Activated T-cell treated with anti-CD3 and anti-CD28 coated beads, Interleukin-2, amount 50 U/mL, for 4 hours (primary cell): Measurements from ENCODE around the gene SSR2. TPM values are rescaled to one million over a fixed set of nuclear protein-coding genes. Genes with fewer than 3 reads are reported as not detected.

Experiments used
- ATAC-seq, 2 donors: fragments of 200-7000 bp; cut with Tn5 transposase; one replicate each; pipeline ENCODE4 v1.10.0; 2021
- DNase-seq: peaks from one replicate; pipeline ENCODE4 v3.0.0-alpha.2; 2020
- H3K27me3 Mint-ChIP-seq: one replicate; pipeline ENCODE4 v1.8.0; 2021; ENCODE audit warnings: low read depth, mixed read lengths
- H3K36me3 Mint-ChIP-seq: one replicate; pipeline ENCODE4 v1.8.0; 2022; ENCODE audit warnings: mixed read lengths; ENCODE audit not compliant: insufficient read depth
- H3K4me1 Mint-ChIP-seq: one replicate; pipeline ENCODE4 v1.8.0; 2021; ENCODE audit warnings: low read depth, mixed read lengths
- H3K4me3 Mint-ChIP-seq: one replicate; pipeline ENCODE4 v1.8.0; 2021; ENCODE audit warnings: mild to moderate bottlenecking, moderate library complexity, mixed read lengths
- H3K9me3 Mint-ChIP-seq: one replicate; pipeline ENCODE4 v1.8.0; 2021; ENCODE audit warnings: mixed read lengths
- total RNA-seq, 3 donors: library from RNA; stranded (reverse); gene quantifications; one replicate each; pipeline ENCODE4 v1.2.1, GENCODE V29; 2021

Gene SSR2
- total RNA-seq, result 100 to 1,000 TPM; 167 to 183 (median 173) TPM

GRCh38 chr1:156020293-156021092 lies at the start of gene SSR2:
Gene SSR2, minus strand, starts transcription at chr1:156020951. Its CDS starts 784 bp downstream, at chr1:156020167.
- H3K9me3 Mint-ChIP-seq, result no peaks in the 10 kb centered on the region
- DNase-seq (peak; percentile 72), ATAC-seq (peak; percentile 100)
- peaks cover 25% of the 10 kb centered on the region for H3K4me1 Mint-ChIP-seq
- no peaks in the 10 kb centered on the region for H3K27me3 Mint-ChIP-seq
- peak within 1 kb of the TSS; percentile 96 for H3K4me3 Mint-ChIP-seq
- H3K36me3 Mint-ChIP-seq, result peaks cover 17% of the 10 kb centered on the region

GRCh38 chr1:156070548-156070947 lies 49.8 kb upstream of the SSR2 start:
- no peak for DNase-seq
- Mint-ChIP-seq H3K9me3 (no peaks in the 10 kb centered on the region), H3K4me3 (no peak overlapping the region), H3K36me3 (no peaks in the 10 kb centered on the region), H3K4me1 (peaks cover 2% of the 10 kb centered on the region), H3K27me3 (no peaks in the 10 kb centered on the region)
- ATAC-seq, result no peak

GRCh38 chr1:156069490-156070455 lies 49.0 kb upstream of the SSR2 start:
- ATAC-seq (no peak), DNase-seq (no peak)
- Mint-ChIP-seq H3K4me3 (no peak overlapping the region), H3K27me3 (no peaks in the 10 kb centered on the region), H3K4me1 (peaks cover 8% of the 10 kb centered on the region), H3K9me3 (no peaks in the 10 kb centered on the region), H3K36me3 (no peaks in the 10 kb centered on the region)

GRCh38 chr1:156067262-156067661 lies 46.5 kb upstream of the SSR2 start:
- H3K9me3 Mint-ChIP-seq, result no peaks in the 10 kb centered on the region

GRCh38 chr1:156065871-156066270 lies 45.1 kb upstream of the SSR2 start:
- no peaks in the 10 kb centered on the region for H3K36me3 Mint-ChIP-seq
- ATAC-seq, result no peak
- DNase-seq, result no peak
- no peaks in the 10 kb centered on the region for H3K27me3 Mint-ChIP-seq
- H3K4me1 Mint-ChIP-seq, result peaks cover 9% of the 10 kb centered on the region
- no peak overlapping the region for H3K4me3 Mint-ChIP-seq
- no peaks in the 10 kb centered on the region for H3K9me3 Mint-ChIP-seq

More at GRCh38 chr1:156067262-156067661, 46.5 kb upstream of the SSR2 start:
- no peak for ATAC-seq
- H3K36me3 Mint-ChIP-seq, result no peaks in the 10 kb centered on the region
- no peaks in the 10 kb centered on the region for H3K27me3 Mint-ChIP-seq
- peaks cover 8% of the 10 kb centered on the region for H3K4me1 Mint-ChIP-seq
- no peak for DNase-seq
- H3K4me3 Mint-ChIP-seq, result no peak overlapping the region

- peak; percentile 20 to 48 for ATAC-seq
- no peak for DNase-seq
- H3K4me3 Mint-ChIP-seq, result no peak overlapping the region
These were observed 44.5 kb upstream of the SSR2 start for GRCh38 chr1:156065212-156065611.

GRCh38 chr1:156064615-156065014 lies 43.9 kb upstream of the SSR2 start:
- Mint-ChIP-seq H3K4me1 (peaks cover 9% of the 10 kb centered on the region), H3K27me3 (no peaks in the 10 kb centered on the region), H3K9me3 (no peaks in the 10 kb centered on the region), H3K36me3 (no peaks in the 10 kb centered on the region), H3K4me3 (no peak overlapping the region)
- DNase-seq, result no peak
- ATAC-seq, result peak; percentile 68 to 70

More at GRCh38 chr1:156065212-156065611, 44.5 kb upstream of the SSR2 start:
- H3K9me3 Mint-ChIP-seq, result no peaks in the 10 kb centered on the region
- no peaks in the 10 kb centered on the region for H3K36me3 Mint-ChIP-seq
- no peaks in the 10 kb centered on the region for H3K27me3 Mint-ChIP-seq
- peaks cover 9% of the 10 kb centered on the region for H3K4me1 Mint-ChIP-seq

GRCh38 chr1:156063997-156064285 lies 43.2 kb upstream of the SSR2 start:
- H3K4me1 Mint-ChIP-seq, result peaks cover 9% of the 10 kb centered on the region
- H3K36me3 Mint-ChIP-seq, result no peaks in the 10 kb centered on the region
- no peaks in the 10 kb centered on the region for H3K27me3 Mint-ChIP-seq
- ATAC-seq, result no peak
- DNase-seq, result no peak
- H3K9me3 Mint-ChIP-seq, result no peaks in the 10 kb centered on the region
- no peak overlapping the region for H3K4me3 Mint-ChIP-seq

- H3K9me3 Mint-ChIP-seq, result no peaks in the 10 kb centered on the region
- no peak for ATAC-seq
These were observed 41.4 kb upstream of the SSR2 start for GRCh38 chr1:156062189-156062588.

GRCh38 chr1:156060937-156061636 lies 40.3 kb upstream of the SSR2 start, which contains the start of gene RAB25:
Gene RAB25, plus strand, starts transcription at chr1:156061160. Its CDS starts 241 bp downstream, at chr1:156061401.
- no peaks in the 10 kb centered on the region for H3K27me3 Mint-ChIP-seq
- DNase-seq, result no peak

More at GRCh38 chr1:156062189-156062588, 41.4 kb upstream of the SSR2 start:
- H3K36me3 Mint-ChIP-seq, result no peaks in the 10 kb centered on the region
- no peaks in the 10 kb centered on the region for H3K27me3 Mint-ChIP-seq
- DNase-seq, result no peak
- no peak overlapping the region for H3K4me3 Mint-ChIP-seq
- H3K4me1 Mint-ChIP-seq, result peaks cover 9% of the 10 kb centered on the region

GRCh38 chr1:156056326-156056849 lies 35.6 kb upstream of the SSR2 start:
- peaks cover 27% of the 10 kb centered on the region for H3K4me1 Mint-ChIP-seq
- no peaks in the 10 kb centered on the region for H3K36me3 Mint-ChIP-seq
- ATAC-seq, result no peak
- H3K4me3 Mint-ChIP-seq, result no peak overlapping the region
- DNase-seq, result no peak
- H3K27me3 Mint-ChIP-seq, result no peaks in the 10 kb centered on the region
- H3K9me3 Mint-ChIP-seq, result no peaks in the 10 kb centered on the region

More at GRCh38 chr1:156060937-156061636, 40.3 kb upstream of the SSR2 start, which contains the start of gene RAB25:
- Mint-ChIP-seq H3K9me3 (no peaks in the 10 kb centered on the region), H3K36me3 (no peaks in the 10 kb centered on the region), H3K4me3 (no peak within 1 kb of the TSS), H3K4me1 (peaks cover 10% of the 10 kb centered on the region)
- no peak for ATAC-seq

- Mint-ChIP-seq H3K27me3 (no peaks in the 10 kb centered on the region), H3K4me1 (peaks cover 25% of the 10 kb centered on the region), H3K4me3 (peak overlapping the region; percentile 97), H3K9me3 (no peaks in the 10 kb centered on the region), H3K36me3 (no peaks in the 10 kb centered on the region)
- ATAC-seq (no peak), DNase-seq (no peak)
These were observed 34.7 kb upstream of the SSR2 start for GRCh38 chr1:156055281-156056048.
